Retina (tissue), 1 donor: Measurements from ENCODE around the gene KASH5.
"Not testable (repeated sequence)": the region's sequence is repeated elsewhere in the genome, so short reads cannot be mapped to it uniquely, and the experiment has no call there.

Experiments
- DNase-seq: peaks from one replicate; pipeline ENCODE4 v3.0.0-alpha.2; 2016

Gene KASH5

DNA sequence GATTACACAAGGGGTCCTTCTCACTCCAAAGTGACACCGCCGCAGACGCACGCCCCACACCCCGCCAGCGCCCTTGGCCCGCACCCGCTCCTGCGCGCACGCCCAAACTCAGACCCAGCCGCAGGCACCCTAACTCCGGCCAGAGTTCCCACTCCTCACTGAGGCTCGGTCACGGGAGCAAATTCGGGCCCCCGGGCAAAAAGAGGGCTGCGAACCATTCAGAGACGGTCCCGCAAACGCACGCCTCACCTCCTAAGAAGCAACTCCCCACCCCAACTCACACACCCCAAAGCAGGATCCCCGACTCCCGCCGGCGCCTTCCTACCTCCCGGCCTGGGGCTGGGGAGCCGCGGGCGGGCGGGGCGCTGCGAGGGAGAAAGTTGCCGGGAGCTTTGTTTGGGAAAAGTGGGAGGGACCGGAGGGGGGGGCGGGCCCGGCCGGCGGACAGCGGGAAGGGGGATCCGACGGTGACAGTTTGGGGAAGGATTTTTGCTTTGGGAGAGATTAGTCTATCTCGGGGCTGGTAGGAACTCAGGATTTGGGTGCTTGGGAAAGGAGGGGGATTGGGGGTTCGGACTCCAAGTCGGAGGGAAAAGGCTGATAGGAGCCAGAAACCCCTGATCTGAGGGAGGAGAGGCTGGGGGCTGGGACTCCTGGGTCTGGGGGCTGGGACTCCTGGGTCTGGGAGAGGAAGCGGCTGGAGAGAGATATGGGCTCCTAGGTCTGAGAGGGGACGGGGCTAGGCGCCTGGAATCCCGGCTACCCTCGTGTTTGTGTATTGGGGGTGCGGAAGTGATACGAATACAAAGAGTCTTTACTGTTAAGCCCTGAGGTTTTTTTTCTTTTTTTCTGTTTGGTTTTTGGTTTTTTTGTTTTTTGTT, 25.8 kb upstream of the KASH5 start, which contains the start of gene TEAD2:
Gene TEAD2, minus strand, starts transcription at position 369 of the 881 bp plus-strand sequence. CDS start 2,341 bp downstream, outside the sequence.
- DNase-seq, result peak; percentile 78

DNA sequence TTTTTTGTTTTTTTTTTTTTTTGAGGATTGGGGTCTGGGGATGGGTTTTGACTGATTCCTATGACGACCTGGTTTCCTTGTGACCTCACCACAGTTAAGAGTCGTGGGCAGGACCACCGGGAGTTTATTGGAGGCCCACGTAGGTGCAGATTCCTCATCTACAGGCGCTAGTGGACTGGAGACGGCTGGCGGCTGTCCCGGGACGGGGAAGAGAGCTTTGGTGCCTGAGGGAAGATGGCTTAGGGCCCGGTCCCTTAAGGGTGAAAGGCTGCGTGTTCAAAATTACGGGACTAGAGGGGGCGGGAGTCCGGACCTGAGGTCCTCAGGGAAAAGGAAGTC, 25.2 kb upstream of the KASH5 start:
- DNase-seq, result no peak

DNA sequence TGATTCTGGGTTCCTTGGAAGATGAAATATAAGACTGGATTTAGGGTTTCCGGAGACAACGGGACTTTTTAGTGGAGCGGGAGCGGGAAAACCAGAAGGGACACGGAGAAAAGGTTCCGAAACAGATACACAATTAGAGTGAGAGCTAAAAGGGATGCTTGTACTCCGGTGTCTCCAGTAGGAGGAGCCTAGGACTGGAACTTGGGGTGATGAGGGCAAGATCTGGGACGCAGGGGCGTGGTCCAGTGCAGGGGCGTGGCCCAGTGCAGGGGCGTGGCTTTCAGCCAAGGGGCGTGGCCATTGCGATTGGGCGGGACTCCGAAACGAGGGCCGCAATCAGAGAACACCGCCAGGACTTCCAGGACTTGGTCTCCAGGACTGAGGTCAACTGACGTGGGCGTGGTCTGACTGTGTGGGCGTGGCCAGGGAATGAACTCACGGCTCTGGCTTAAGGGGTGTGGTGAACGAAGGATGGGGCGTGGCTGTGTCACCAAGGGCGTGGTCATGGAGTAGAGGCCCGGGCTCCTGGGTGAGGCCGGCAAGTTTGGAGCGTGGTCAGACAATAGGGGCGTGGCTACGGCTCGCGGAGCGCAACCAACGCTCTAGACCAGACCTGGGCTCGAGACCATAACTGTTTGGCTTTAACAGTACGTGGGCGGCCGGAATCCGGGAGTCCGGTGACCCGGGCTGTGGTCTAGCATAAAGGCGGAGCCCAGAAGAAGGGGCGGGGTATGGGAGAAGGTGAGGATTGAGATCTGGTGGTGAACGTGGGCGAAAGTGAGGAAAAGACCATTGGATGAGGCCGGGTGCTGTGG, 24.6 kb upstream of the KASH5 start, which contains the start of gene DKKL1:
Gene DKKL1, plus strand, starts transcription at position 610 of the 815 bp plus-strand sequence. Its CDS starts 122 bp downstream, at position 732.
- DNase-seq, result peak; percentile 98

DNA sequence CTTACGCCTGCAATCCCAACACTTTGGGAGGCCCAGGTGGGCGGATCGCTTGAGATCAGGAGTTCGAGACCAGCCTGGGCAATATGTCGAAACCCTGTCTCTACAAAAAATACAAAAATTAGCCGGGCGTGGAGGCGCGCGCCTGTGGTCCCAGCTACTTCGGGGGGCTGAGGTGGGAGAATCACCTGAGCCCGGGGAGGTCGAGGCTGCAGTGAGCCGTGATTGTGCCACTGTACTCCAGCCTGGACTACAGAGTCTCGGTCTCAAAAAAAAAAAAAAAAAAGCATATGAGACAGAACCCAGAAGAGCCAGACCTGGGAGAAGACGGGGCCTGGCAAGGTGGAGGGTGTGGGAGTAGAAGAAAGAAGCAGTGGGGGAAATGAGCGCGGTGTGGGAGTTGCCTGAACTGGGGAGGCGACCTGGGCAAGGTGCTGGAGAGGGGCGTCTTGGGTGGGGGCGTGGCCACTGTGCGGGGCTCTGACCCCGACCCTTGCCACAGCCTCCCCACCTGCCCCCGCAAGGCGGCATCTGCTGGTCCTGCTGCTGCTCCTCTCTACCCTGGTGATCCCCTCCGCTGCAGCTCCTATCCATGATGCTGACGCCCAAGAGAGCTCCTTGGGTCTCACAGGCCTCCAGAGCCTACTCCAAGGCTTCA, 23.8 kb upstream of the KASH5 start:
- no peak for DNase-seq

DNA sequence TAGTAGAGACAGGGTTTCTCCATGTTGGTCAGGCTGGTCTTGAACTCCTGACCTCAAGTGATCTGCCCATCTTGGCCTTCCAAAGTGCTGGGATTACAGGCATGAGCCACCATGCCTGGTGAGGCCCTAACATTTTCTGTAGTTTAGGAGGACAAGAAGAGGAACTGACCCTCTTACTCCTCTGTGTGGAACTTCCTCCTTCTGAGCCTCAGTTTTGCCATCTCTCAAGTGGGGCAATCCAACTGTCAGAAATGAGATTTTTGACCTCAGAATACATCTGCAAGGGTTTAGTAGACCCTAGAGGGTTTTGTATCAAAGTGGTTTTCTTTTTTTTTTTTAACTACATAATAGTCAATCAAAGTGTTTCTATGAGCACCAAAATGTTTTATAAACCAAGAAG, 21.9 kb upstream of the KASH5 start:
- no peak for DNase-seq

DNA sequence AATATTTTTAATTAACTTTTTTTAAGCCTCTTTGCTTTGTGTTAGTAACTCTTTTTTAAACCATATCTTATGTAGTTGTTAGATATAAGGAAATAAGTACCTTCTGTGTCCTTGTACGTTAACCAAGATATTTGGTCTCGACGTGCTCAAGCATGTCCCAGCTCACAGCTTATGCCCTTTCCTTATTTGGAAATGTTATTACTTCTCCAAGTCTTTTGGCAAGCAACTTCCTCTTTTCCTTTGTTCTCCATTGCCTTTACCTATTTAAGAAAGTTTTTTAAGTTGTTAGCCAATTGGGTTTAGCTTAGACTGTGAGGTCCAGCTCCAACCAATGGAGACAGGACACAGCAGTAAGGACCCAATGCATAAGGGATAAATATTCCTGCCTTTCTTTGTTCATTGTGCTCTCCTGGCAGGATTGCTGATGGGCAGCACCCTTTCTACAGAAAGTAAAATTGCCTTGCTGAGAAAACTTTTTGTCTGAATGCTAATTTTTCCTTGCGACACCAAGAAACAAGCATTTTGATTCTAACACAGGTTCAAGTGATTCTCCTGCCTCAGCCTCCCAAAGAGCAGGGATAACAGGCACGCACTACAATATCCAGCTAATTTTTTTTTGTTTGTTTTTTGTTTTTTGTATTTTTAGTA, 19.2 kb upstream of the KASH5 start:
- no peak for DNase-seq

DNA sequence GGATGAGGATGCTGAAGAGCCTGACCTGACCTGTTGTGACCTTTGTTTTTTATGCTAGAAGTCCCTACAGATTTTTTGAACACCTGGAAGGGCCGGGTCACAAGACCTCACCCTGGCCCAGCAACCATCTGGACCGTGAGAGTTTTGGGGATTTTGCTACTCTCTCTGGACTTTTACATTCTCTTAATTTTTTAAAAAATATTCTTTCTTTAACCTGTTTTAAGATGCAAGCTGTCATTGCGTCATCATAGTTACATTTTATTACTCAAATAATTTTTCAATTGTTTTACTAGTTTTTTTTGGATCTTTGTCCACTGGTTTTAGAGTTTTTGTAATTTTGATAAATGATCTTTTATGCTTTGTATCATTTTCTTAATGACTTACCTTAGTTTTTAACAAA, 16.9 kb upstream of the KASH5 start:
- no peak for DNase-seq

DNA sequence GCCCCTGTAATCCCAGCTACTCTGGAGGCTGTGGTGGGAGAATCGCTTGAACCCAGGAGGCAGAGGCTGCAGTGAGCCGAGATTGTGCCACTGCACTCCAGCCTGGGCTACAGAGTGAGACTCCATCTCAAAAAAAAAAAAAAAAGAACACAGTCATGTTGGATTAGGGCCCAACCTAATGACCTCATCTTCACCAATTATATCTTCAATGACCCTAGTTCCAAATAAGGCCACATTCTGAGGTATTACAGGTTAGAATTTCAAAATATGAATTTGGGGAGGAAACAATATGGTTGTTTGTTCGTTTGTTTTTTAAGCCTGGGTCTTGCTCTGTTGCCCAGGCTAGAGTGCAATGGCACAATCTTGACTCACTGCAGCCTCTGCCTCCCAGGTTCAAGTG, 14.9 kb upstream of the KASH5 start:
- not testable (repeated sequence) for DNase-seq

DNA sequence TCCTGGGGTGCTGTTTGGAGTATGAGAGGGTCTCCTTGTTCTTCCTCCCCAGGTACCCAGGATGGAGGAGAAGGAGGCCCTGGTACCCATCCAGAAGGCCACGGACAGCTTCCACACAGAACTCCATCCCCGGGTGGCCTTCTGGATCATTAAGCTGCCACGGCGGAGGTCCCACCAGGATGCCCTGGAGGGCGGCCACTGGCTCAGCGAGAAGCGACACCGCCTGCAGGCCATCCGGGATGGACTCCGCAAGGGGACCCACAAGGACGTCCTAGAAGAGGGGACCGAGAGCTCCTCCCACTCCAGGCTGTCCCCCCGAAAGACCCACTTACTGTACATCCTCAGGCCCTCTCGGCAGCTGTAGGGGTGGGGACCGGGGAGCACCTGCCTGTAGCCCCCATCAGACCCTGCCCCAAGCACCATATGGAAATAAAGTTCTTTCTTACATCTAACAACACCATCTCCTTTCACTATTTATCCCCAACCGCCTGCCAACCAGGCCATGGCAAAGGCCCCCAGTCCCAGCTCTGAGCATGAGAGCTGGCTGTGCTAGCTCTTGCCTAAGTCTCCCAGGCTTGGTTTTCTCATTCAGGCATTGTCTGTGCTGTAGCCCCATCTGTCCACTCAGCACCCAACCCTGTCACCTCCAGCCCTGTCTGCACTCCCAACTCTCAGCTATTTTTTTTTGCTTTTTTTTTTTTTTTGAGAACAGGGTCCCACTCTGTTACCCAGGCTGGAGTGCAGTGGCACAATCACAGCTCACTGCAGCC, 13.2 kb upstream of the KASH5 start:
- no peak for DNase-seq

DNA sequence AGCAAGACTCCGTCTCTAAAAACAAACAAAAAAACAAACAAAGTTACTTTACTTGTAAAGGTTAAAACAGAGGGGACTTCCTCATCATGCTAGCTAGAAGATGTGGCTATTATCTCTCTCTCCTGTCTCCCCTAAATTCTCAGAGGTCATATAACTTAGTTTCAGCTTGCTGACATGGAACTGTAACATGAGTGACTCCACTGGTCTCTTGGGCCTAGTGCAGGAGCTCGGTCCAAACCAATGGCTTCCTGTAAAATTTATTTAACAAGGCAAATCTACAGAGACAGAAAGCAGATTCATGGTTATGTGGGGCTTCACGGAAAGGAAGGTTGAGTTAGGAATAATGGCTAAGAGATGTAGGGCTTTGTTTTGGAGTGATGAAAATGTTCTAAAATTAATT, 9.5 kb upstream of the KASH5 start:
- DNase-seq, result no peak

DNA sequence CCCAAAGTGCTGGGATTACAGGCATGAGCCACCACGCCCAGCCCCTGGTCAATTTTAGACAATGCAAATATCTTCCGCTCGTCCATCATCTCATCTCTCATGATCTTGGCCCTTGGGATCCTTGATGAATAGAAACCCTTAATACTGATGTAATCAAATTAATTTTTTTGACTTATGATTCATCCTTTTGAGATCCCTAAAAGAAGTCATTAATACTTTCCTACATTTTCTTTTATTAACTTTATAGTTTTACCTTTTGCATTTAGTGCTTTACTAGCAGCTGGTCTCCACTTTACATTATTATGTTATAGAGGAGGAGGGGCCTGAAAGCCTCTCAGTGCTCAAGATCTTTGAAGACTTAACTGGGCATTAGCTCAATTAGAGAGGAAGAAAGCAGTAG, 7.7 kb upstream of the KASH5 start:
- DNase-seq, result no peak

DNA sequence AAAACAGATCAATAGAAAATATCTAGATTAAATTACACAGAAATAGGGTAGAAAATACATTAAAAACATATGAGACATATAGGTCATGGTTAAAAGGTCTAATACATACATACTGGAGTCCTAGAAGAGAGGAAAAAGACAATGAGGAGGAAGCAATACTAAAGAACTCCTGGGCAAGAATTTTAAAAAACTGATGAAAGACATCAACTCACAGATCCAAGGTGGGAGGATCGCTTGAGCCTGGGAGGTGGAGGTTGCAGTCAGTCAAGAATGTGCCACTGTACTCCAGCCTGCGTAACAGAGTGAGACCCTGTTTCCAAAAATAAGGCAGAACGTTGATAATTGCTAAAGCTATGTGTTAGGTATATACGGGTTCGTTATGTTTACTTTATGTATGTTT, 5.4 kb upstream of the KASH5 start:
- no peak for DNase-seq

DNA sequence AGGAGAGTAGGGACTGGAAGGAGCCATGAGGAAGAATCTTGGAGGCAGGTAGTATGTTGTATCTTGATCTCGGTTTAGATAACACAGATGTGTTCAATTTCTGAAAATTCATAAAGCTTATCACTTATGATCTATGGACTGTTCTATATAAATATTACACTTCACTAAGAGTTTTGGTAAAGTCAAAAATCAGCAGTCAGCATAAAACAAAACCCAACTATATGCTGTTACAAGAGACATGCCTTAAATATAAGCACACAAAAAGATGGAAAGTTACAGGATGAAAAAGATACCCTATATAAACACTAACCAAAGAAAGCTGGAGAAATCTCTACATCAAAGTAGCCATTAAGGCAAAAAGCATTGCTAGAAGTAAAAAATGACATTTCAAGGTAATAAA, 4.5 kb upstream of the KASH5 start:
- DNase-seq, result no peak

DNA sequence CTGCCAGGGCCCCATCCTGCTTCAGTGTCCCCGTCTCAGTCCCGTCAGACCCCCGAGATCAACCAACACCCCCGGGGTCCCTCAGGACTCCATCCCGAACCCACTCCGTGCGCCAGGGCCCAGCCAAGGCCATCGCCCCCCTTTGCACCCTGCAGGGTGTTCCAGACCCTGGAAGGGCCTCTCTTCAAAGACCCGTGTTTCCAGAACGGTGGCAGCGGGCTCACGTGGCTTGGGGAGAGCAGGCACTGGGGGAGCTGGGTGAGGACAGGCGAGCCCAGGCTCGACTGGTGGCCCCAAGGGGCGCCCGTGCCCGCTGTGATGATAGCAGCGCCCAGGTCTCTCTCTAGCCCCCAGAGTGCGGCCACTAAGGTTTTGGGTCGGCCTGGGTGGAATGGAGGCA, 1.4 kb downstream of the KASH5 start:
- DNase-seq, result no peak

DNA sequence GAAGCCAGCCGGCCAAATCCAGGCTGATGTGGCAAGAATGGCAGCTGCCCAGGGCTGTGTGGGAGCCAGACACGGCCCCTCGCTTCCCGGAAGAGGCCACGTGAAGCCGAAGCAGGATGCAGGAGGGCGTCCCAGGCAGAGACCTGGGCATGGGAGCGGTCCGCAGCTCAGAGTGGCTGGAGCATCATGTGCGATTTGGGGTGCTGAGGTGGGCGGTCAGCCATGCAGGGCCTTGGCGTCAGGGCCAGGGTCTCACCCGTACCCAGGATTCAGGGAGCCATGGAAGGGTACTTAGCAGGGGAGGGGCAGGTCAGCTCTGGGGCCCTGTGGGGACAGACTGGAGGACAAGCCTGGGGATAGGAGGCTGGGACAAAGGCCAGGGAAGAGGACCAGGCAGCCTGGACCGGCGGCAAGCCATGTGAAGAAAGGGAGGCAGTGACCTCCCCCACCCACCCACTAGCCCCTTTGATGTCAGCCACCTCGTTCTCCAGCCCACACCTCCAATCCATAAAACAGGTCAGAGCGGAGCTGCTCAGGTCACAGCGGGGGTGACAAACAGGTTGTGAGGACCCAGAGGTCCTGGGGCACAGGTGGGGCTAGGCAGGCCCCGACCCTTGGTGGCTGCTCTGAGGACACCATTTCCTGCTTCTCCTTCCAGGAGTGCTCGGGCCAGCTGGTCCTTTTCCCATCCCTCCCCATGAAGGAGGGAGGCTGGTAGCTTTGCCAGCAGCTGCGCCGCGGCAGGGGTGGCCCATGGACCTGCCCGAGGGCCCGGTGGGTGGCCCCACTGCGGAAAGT, 2.3 kb downstream of the KASH5 start:
- no peak for DNase-seq

DNA sequence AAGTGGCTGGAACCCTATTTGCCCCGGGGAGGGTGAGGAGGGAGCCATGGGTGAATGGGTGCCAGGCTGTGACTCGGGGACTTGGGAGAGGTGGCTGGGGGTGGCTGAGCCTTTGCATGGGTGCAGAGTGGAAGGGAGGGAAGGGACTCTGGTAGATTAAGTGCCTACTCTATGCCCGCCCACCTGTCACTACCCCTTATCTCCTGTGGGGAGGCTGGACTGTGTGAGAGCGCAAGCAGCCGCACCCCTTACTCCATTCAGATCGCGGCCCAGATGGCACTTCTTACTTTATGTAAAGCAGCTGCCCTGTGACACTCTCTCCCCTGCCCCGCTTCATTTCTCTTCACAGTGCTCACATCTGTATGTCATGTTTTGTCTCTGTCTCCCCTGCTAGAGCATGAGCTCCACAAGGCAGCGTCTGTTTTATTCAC, 2.9 kb downstream of the KASH5 start:
- no peak for DNase-seq

DNA sequence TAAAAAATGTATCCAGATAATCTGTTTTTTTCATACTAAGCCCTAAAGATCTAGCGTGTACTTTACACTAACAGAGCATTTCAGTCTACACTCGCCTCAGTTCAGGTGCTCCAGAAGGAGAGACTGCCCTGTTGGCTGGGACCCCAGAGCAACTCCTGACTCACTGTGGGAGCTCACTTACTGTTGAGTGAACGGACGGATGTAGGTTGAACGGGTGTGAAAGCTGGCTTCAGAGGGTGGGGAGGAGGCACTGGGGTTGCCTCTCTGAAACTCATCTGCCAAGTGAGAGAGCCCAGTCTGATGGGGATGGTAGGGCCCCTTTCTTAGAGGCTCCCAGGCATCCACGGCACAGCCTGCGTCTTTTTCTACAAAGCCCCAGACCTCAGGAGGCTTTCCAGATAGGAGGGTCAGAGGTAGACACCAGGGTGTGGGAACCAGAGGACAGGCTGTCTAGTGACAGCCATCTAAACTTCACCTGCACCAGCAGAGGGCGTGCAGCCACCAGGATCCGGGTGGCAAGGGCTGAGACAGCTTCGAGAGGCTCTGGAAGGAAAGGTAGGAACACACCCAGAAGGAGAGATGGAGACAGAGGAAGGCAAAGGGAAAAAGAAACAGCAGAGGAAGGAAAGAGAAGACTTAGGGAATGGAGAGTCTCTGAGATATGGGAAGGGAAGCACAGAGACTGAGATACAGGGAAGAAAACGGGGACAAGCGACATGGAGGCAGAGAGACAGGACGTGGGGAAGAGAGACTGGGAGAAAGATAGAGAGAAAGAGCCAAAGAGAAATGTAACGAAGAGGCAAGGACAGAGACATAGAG, 3.7 kb downstream of the KASH5 start:
- DNase-seq, result peak; percentile 80

DNA sequence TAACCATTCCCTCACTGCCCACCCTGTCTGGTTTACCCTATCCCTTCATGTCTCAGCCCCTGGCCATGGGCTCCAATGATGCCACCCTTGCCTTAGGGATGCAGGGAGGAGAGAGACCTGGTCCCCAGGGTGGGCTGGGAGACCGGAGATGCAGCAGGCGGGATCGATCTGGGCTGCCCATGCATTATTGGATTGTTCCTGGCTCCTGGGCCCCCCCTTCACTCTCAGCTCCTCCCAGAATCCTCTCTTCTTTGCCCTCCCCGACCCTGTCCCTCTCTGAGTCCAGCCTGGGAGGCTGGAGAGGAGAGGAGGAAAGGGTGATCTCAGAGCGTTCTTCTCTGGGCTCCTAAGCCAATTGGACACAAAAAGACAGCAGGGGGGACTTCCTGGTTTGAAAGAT, 5.8 kb downstream of the KASH5 start:
- peak; percentile 33 for DNase-seq

DNA sequence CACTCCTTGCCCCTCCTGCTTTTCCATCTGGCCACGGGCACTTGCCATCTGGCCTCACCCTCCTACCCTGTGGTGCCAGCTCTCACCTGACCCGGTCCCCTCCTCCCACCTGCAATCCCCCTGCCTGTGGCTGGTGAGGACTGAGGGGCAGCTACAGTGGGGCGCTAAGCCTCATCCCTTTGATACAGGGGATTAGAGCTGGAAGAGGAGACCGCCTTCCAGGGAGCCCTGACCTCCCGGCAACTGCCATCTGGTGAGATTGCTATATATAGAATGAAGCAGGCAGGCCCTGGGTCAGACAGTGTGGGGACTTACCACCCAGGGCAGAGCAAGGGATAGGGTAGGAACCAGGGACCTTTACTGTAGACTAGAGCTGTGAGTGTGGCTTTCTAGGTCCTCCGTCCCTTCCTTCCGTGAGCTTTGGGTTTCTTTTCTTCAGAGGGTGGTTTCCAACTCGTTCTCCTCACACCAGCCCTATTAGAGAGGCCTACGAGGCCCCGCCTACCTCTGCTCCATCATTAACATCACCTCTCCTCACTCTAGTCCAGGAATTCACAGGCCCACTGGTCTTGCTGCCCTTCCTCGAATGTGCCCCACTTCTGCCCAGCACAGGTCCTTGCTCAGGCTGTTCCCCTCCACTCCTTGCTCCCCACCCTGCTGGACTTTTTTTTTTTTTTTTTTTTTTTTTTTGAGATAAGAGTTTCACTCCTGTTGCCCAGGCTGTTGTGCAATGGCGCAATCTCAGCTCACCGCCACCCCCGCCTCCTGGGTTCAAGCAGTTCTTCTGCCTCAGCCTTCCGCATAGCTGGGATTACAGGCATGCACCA, 7.7 kb downstream of the KASH5 start:
- DNase-seq, result no peak
